Naive thymus-derived CD4-positive, alpha-beta T cell (primary cell): Measurements from ENCODE around the gene ITGA2. TPM values are rescaled to one million over a fixed set of nuclear protein-coding genes. Genes with fewer than 3 reads are reported as not detected.

Experiments
- ATAC-seq: fragments of 150-1000 bp; cut with Tn5 transposase; 2 replicates; pipeline ENCODE4 v1.10.0; 2021; ENCODE audit warnings: mild to moderate bottlenecking, moderate library complexity
- CTCF ChIA-PET: fragments of 350-600 bp; sonication (Branson Sonifier 250); formaldehyde crosslinking; loops from one replicate; lab custom pipeline; 2021; ENCODE audit warnings: antibody characterized with exemption; lab: Charles Lee
- POLR2A ChIA-PET: fragments of 350-600 bp; sonication (Branson Sonifier 250); formaldehyde crosslinking; loops from one replicate; lab custom pipeline; 2021; ENCODE audit warnings: antibody characterized with exemption, inconsistent platforms; lab: Charles Lee
- DNase-seq, 9 donors: peaks; one replicate each; pipeline versions ENCODE4 v3.0.0 to v3.0.0-alpha.2; 2020 to 2022; ENCODE audit warnings: mixed read lengths in 1 of 9
- H3K27ac ChIP-seq: one replicate; pipeline ENCODE4 v1.7.0; 2013; ENCODE audit warnings: mild to moderate bottlenecking, low read depth, low read length, moderate library complexity
- H3K27me3 ChIP-seq, 2 donors: one replicate each; pipeline ENCODE4 v1.7.0; 2013; ENCODE audit warnings: low read length in 2 of 2, mild to moderate bottlenecking in 2 of 2, moderate library complexity in 2 of 2; ENCODE audit not compliant: control insufficient read depth in 2 of 2, insufficient read depth in 2 of 2
- H3K36me3 ChIP-seq, 3 experiments: 1 replicate in 2 of 3; 2 replicates in 1 of 3; pipeline ENCODE4 v1.7.0; 2013; ENCODE audit warnings: low read length in 3 of 3, mild to moderate bottlenecking in 3 of 3, moderate library complexity in 1 of 3; ENCODE audit not compliant: insufficient read depth in 3 of 3, control insufficient read depth in 2 of 3
- H3K4me1 ChIP-seq, 2 donors: one replicate each; pipeline ENCODE4 v1.7.0; 2013; ENCODE audit warnings: low read length in 2 of 2, mild to moderate bottlenecking in 2 of 2, moderate library complexity in 1 of 2; ENCODE audit not compliant: control insufficient read depth in 2 of 2, insufficient read depth in 2 of 2
- H3K4me3 ChIP-seq: 2 replicates; pipeline ENCODE4 v1.7.0; 2013; ENCODE audit warnings: mild to moderate bottlenecking, low read length
- H3K9me3 ChIP-seq, 3 experiments: 1 replicate in 2 of 3; 2 replicates in 1 of 3; pipeline ENCODE4 v1.7.0; 2013; ENCODE audit warnings: low read length in 3 of 3; ENCODE audit not compliant: control insufficient read depth in 2 of 3
- H3K27ac Mint-ChIP-seq, 9 donors: one replicate each; pipeline ENCODE4 v1.8.0; 2020 to 2022; ENCODE audit warnings: mixed read lengths in 9 of 9, mild to moderate bottlenecking in 8 of 9, moderate library complexity in 5 of 9, inconsistent platforms in 2 of 9
- H3K27me3 Mint-ChIP-seq, 5 donors: one replicate each; pipeline ENCODE4 v1.8.0; 2021 to 2022; ENCODE audit warnings: mixed read lengths in 5 of 5, mild to moderate bottlenecking in 1 of 5
- H3K36me3 Mint-ChIP-seq, 5 donors: one replicate each; pipeline ENCODE4 v1.8.0; 2020 to 2022; ENCODE audit warnings: mixed read lengths in 5 of 5, mild to moderate bottlenecking in 3 of 5, inconsistent platforms in 1 of 5
- H3K4me1 Mint-ChIP-seq, 7 donors: one replicate each; pipeline ENCODE4 v1.8.0; 2020 to 2022; ENCODE audit warnings: mixed read lengths in 7 of 7, mild to moderate bottlenecking in 3 of 7, inconsistent platforms in 1 of 7
- H3K4me3 Mint-ChIP-seq, 10 donors: one replicate each; pipeline ENCODE4 v1.8.0; 2020 to 2022; ENCODE audit warnings: mild to moderate bottlenecking in 10 of 10, mixed read lengths in 10 of 10, moderate library complexity in 6 of 10, inconsistent platforms in 2 of 10
- H3K9me3 Mint-ChIP-seq, 11 donors: one replicate each; pipeline ENCODE4 v1.8.0; 2020 to 2022; ENCODE audit warnings: mixed read lengths in 11 of 11, mild to moderate bottlenecking in 4 of 11, inconsistent platforms in 1 of 11, moderate library complexity in 1 of 11
- intact Hi-C, 2 donors: fragments of 100-400 bp; cut with micrococcal nuclease; formaldehyde crosslinking; loops; one replicate each; pipeline ENCODE4 v1.15.1; 2023
- polyA plus RNA-seq, 2 donors: library from polyadenylated mRNA; unstranded; fragments of 300-500 nt; fragmentation: Illumina TruSeq; gene quantifications; one replicate each; pipeline ENCODE4 v1.2.3, GENCODE V29; 2021
- total RNA-seq, 6 experiments: library from RNA in 5 of 6; stranded (reverse) in 5 of 6; gene quantifications; 1 replicate in 5 of 6; 2 replicates in 1 of 6; pipeline ENCODE4 v1.2.3 and lab custom pipeline; 2021 to 2026

Gene ITGA2
- total and polyA plus RNA-seq, 7 experiments from 2014 or later: 0.16 to 8.9 (median 0.43) TPM

GRCh38 chr5:52999344-52999949, 10.3 kb downstream of the ITGA2 start:
- Histone ChIP-seq H3K36me3 (no peaks in the 10 kb centered on the region), H3K27ac (no peak overlapping the region), H3K4me3 (no peak overlapping the region), H3K4me1 (peaks cover 0 to 2% of the 10 kb centered on the region in 2 donors), H3K9me3 (no peaks in the 10 kb centered on the region), H3K27me3 (no peaks in the 10 kb centered on the region)
- DNase-seq: no peak
- POLR2A ChIA-PET: no interaction called here
- ATAC-seq: no peak
- peak overlapping the region in 1 of 9 donors; percentile 48 for H3K27ac Mint-ChIP-seq
- peaks cover 0 to 3% (median 0%) of the 10 kb centered on the region in 11 donors for H3K9me3 Mint-ChIP-seq
- peaks cover 0 to 41% (median 5%) of the 10 kb centered on the region in 7 donors for H3K4me1 Mint-ChIP-seq
- H3K4me3 Mint-ChIP-seq: no peak overlapping the region
- H3K27me3 Mint-ChIP-seq: peaks cover 0 to 7% (median 0%) of the 10 kb centered on the region in 5 donors
- CTCF ChIA-PET: no interaction called here
- intact Hi-C loops: no loop called here
- H3K36me3 Mint-ChIP-seq: peaks cover 0 to 31% (median 0%) of the 10 kb centered on the region in 5 donors

- no peak overlapping the region for H3K4me3 ChIP-seq
- H3K27ac ChIP-seq: no peak overlapping the region
- peaks cover 0 to 6% of the 10 kb centered on the region in 2 donors for H3K4me1 ChIP-seq
- no peaks in the 10 kb centered on the region for H3K36me3 ChIP-seq
- DNase-seq (no peak), ATAC-seq (no peak)
- peaks cover 0 to 36% (median 0%) of the 10 kb centered on the region in 5 donors for H3K36me3 Mint-ChIP-seq
- no peaks in the 10 kb centered on the region for H3K9me3 ChIP-seq
- POLR2A ChIA-PET: no interaction called here
- H3K27me3 Mint-ChIP-seq: peaks cover 0 to 7% (median 0%) of the 10 kb centered on the region in 5 donors
- H3K27ac Mint-ChIP-seq: no peak overlapping the region
- CTCF ChIA-PET: no interaction called here
- intact Hi-C loops: loop anchor here in 1 of 2 donors (10.0 kb wide), 1 partner anchor 277 kb away; no protein-coding TSS in a partner anchor
- H3K9me3 Mint-ChIP-seq: peaks cover 0 to 3% (median 0%) of the 10 kb centered on the region in 11 donors
- H3K4me1 Mint-ChIP-seq: peaks cover 0 to 61% (median 14%) of the 10 kb centered on the region in 7 donors
- H3K4me3 Mint-ChIP-seq: no peak overlapping the region
- no peaks in the 10 kb centered on the region for H3K27me3 ChIP-seq
Observed at GRCh38 chr5:53001541-53001940, 12.4 kb downstream of the ITGA2 start.

GRCh38 chr5:53002491-53002890, 13.3 kb downstream of the ITGA2 start:
- peaks cover 0 to 36% (median 0%) of the 10 kb centered on the region in 5 donors for H3K36me3 Mint-ChIP-seq

GRCh38 chr5:53003144-53003543, 14.0 kb downstream of the ITGA2 start:
- peaks cover 0 to 72% (median 23%) of the 10 kb centered on the region in 7 donors for H3K4me1 Mint-ChIP-seq
- ATAC-seq (no peak), DNase-seq (no peak)
- ChIA-PET POLR2A (no interaction called here), CTCF (no interaction called here)
- intact Hi-C loops: loop anchor here in 1 of 2 donors (10.0 kb wide), 1 partner anchor 278 kb away; no protein-coding TSS in a partner anchor
- Histone ChIP-seq H3K27ac (no peak overlapping the region), H3K36me3 (no peaks in the 10 kb centered on the region), H3K9me3 (no peaks in the 10 kb centered on the region), H3K27me3 (no peaks in the 10 kb centered on the region), H3K4me3 (no peak overlapping the region), H3K4me1 (peaks cover 0 to 9% of the 10 kb centered on the region in 2 donors)
- H3K27ac Mint-ChIP-seq: peak overlapping the region in 1 of 9 donors; percentile 75
- H3K4me3 Mint-ChIP-seq: peak overlapping the region in 1 of 10 donors; percentile 37
- H3K36me3 Mint-ChIP-seq: peaks cover 0 to 36% (median 0%) of the 10 kb centered on the region in 5 donors
- H3K27me3 Mint-ChIP-seq: peaks cover 0 to 7% (median 0%) of the 10 kb centered on the region in 5 donors
- H3K9me3 Mint-ChIP-seq: peaks cover 0 to 3% (median 0%) of the 10 kb centered on the region in 11 donors

More at GRCh38 chr5:53002491-53002890, 13.3 kb downstream of the ITGA2 start:
- Mint-ChIP-seq H3K4me3 (no peak overlapping the region), H3K27ac (no peak overlapping the region), H3K4me1 (peaks cover 0 to 66% (median 23%) of the 10 kb centered on the region in 7 donors), H3K9me3 (peaks cover 0 to 3% (median 0%) of the 10 kb centered on the region in 11 donors), H3K27me3 (peaks cover 0 to 7% (median 0%) of the 10 kb centered on the region in 5 donors)
- no peak overlapping the region for H3K27ac ChIP-seq
- peaks cover 0 to 9% of the 10 kb centered on the region in 2 donors for H3K4me1 ChIP-seq
- POLR2A ChIA-PET: no interaction called here
- H3K27me3 ChIP-seq: no peaks in the 10 kb centered on the region
- CTCF ChIA-PET: interaction anchor here (0.8 kb wide), 1 partner anchor 39 kb away, joined by 3 read pairs; no protein-coding TSS in a partner anchor
- ATAC-seq (no peak), DNase-seq (no peak)
- no peak overlapping the region for H3K4me3 ChIP-seq
- H3K36me3 ChIP-seq: no peaks in the 10 kb centered on the region
- H3K9me3 ChIP-seq: no peaks in the 10 kb centered on the region
- intact Hi-C loops: loop anchor here in 1 of 2 donors (10.0 kb wide), 1 partner anchor 278 kb away; no protein-coding TSS in a partner anchor

- no peaks in the 10 kb centered on the region for H3K36me3 ChIP-seq
- no peaks in the 10 kb centered on the region for H3K27me3 Mint-ChIP-seq
- no peak overlapping the region for H3K27ac ChIP-seq
- ChIA-PET POLR2A (no interaction called here), CTCF (interaction anchor here (0.6 kb wide), 1 partner anchor 88 kb away, joined by 3 read pairs; no protein-coding TSS in a partner anchor)
- peak overlapping the region in 3 of 9 donors; percentile 0 to 64 (median 4) for H3K27ac Mint-ChIP-seq
- H3K4me1 ChIP-seq: peaks cover 0 to 9% of the 10 kb centered on the region in 2 donors
- peaks cover 0 to 87% (median 23%) of the 10 kb centered on the region in 7 donors for H3K4me1 Mint-ChIP-seq
- H3K9me3 Mint-ChIP-seq: peaks cover 0 to 3% (median 0%) of the 10 kb centered on the region in 11 donors
- H3K4me3 Mint-ChIP-seq: peak overlapping the region in 7 of 10 donors; percentile 15 to 59 (median 26)
- no peak overlapping the region for H3K4me3 ChIP-seq
- ATAC-seq (no peak), DNase-seq (no peak)
- H3K36me3 Mint-ChIP-seq: peaks cover 0 to 37% (median 0%) of the 10 kb centered on the region in 5 donors
- intact Hi-C loops: loop anchor here in 1 of 2 donors (1.0 to 10.0 kb wide), 2 partner anchors 62 to 282 kb away; no protein-coding TSS in a partner anchor
- H3K9me3 ChIP-seq: no peaks in the 10 kb centered on the region
- no peaks in the 10 kb centered on the region for H3K27me3 ChIP-seq
Observed at GRCh38 chr5:53006911-53007890, 18.0 kb downstream of the ITGA2 start.

GRCh38 chr5:53008751-53009150, 19.6 kb downstream of the ITGA2 start:
- ChIA-PET CTCF (no interaction called here), POLR2A (no interaction called here)
- peak; percentile 59 for ATAC-seq
- Histone ChIP-seq H3K36me3 (no peaks in the 10 kb centered on the region), H3K4me3 (no peak overlapping the region), H3K27me3 (no peaks in the 10 kb centered on the region), H3K27ac (no peak overlapping the region), H3K4me1 (peaks cover 0 to 9% of the 10 kb centered on the region in 2 donors), H3K9me3 (no peaks in the 10 kb centered on the region)
- H3K9me3 Mint-ChIP-seq: peaks cover 0 to 7% (median 0%) of the 10 kb centered on the region in 11 donors
- H3K4me1 Mint-ChIP-seq: peaks cover 0 to 78% (median 23%) of the 10 kb centered on the region in 7 donors
- H3K27me3 Mint-ChIP-seq: peaks cover 0 to 3% (median 0%) of the 10 kb centered on the region in 5 donors
- intact Hi-C loops: loop anchor here in 1 of 2 donors (10.0 kb wide), 1 partner anchor 284 kb away; no protein-coding TSS in a partner anchor
- H3K4me3 Mint-ChIP-seq: peak overlapping the region in 1 of 10 donors; percentile 21
- DNase-seq: peak in 1 of 9 donors; percentile 45
- H3K27ac Mint-ChIP-seq: peak overlapping the region in 2 of 9 donors; percentile 23 to 76
- H3K36me3 Mint-ChIP-seq: peaks cover 0 to 34% (median 0%) of the 10 kb centered on the region in 5 donors
